ENCODE results near the gene GNB5.
A peak's percentile ranks its signal among the peaks of the same experiment; 100 is the strongest.

The GNB5 gene

GRCh38 chr15:52076889-52077781 is 114.1 kb downstream of the GNB5 start:
- peak; percentile 85 for ATAC-seq

GRCh38 chr15:52071570-52071969 is 119.6 kb downstream of the GNB5 start:
- ATAC-seq, result no peak
- TF ChIP-seq ZFP30 (CRISPR knock-in tag; IDR thresholded peaks at IDR 0.05), result no peak
- no peak for TF ChIP-seq OSR1 (CRISPR knock-in tag; IDR thresholded peaks at IDR 0.05)
- TF ChIP-seq ISL1 (CRISPR knock-in tag; IDR thresholded peaks at IDR 0.05), result no peak
- TF ChIP-seq CSDC2 (CRISPR knock-in tag; IDR thresholded peaks at IDR 0.05), result no peak
- TF ChIP-seq PATZ1 (CRISPR knock-in tag; IDR thresholded peaks at IDR 0.05; ENCODE audit: borderline replicate concordance), result no peak
- no peak for TF ChIP-seq CSRNP3 (CRISPR knock-in tag; IDR thresholded peaks at IDR 0.05)
- no peak for TF ChIP-seq SNAI2 (CRISPR knock-in tag; IDR thresholded peaks at IDR 0.05)
- TF ChIP-seq ARNTL (CRISPR knock-in tag; IDR thresholded peaks at IDR 0.05; ENCODE audit: borderline replicate concordance, low read depth), result no peak
- TF ChIP-seq BACH2 (CRISPR knock-in tag; IDR thresholded peaks at IDR 0.05; ENCODE audit: borderline replicate concordance), result no peak
- TF ChIP-seq ZNF8 (CRISPR knock-in tag; IDR thresholded peaks at IDR 0.05), result no peak
- no peak for TF ChIP-seq TCF4 (CRISPR knock-in tag; IDR thresholded peaks at IDR 0.05; ENCODE audit: borderline replicate concordance)
- no peak for TF ChIP-seq TOX (CRISPR knock-in tag; IDR thresholded peaks at IDR 0.05; ENCODE audit: borderline replicate concordance)
- no peak for TF ChIP-seq ZFP3 (CRISPR knock-in tag; IDR thresholded peaks at IDR 0.05)
- no peak for TF ChIP-seq GLIS3 (CRISPR knock-in tag; IDR thresholded peaks at IDR 0.05)
- no peak for TF ChIP-seq ESRRG (CRISPR knock-in tag; IDR thresholded peaks at IDR 0.05)
- TF ChIP-seq CREB5 (CRISPR knock-in tag; IDR thresholded peaks at IDR 0.05; ENCODE audit: low read depth), result no peak
- no peak for TF ChIP-seq ZC3H10 (CRISPR knock-in tag; IDR thresholded peaks at IDR 0.05)
- TF ChIP-seq ZNF565 (CRISPR knock-in tag; conservative IDR thresholded peaks at IDR 0.05; ENCODE audit: low read depth), result no peak

More at GRCh38 chr15:52076889-52077781, 114.1 kb downstream of the GNB5 start:
- TF ChIP-seq ISL1 (CRISPR knock-in tag; IDR thresholded peaks at IDR 0.05) (peak; percentile 36), TOX (CRISPR knock-in tag; IDR thresholded peaks at IDR 0.05; ENCODE audit: borderline replicate concordance) (no peak)

- ATAC-seq, result peak; percentile 19
- TF ChIP-seq ZNF565 (CRISPR knock-in tag; conservative IDR thresholded peaks at IDR 0.05; ENCODE audit: low read depth) (no peak), SNAI2 (CRISPR knock-in tag; IDR thresholded peaks at IDR 0.05) (no peak), ZFP30 (CRISPR knock-in tag; IDR thresholded peaks at IDR 0.05) (no peak), CREB5 (CRISPR knock-in tag; IDR thresholded peaks at IDR 0.05; ENCODE audit: low read depth) (no peak), OSR1 (CRISPR knock-in tag; IDR thresholded peaks at IDR 0.05) (no peak), TSHZ2 (CRISPR knock-in tag; IDR thresholded peaks at IDR 0.05) (no peak), PPARA (CRISPR knock-in tag; IDR thresholded peaks at IDR 0.05; ENCODE audit: borderline replicate concordance) (no peak), ISL1 (CRISPR knock-in tag; IDR thresholded peaks at IDR 0.05) (no peak), BACH2 (CRISPR knock-in tag; IDR thresholded peaks at IDR 0.05; ENCODE audit: borderline replicate concordance) (no peak), ZNF8 (CRISPR knock-in tag; IDR thresholded peaks at IDR 0.05) (no peak)
These were observed 121.6 kb downstream of the GNB5 start for GRCh38 chr15:52069559-52069958.

Data from SK-N-SH treated with all-trans-retinoic acid at 6 μM for 48 hours (cell line).